SIG-M5 treated with dmso at 0.1 percent for 504 hours (cell line): ENCODE measurements around the gene SUSD3.
"Not testable (repeated sequence)": the region's sequence is repeated elsewhere in the genome, so short reads cannot be mapped to it uniquely, and the experiment has no call there.

Experiments used
- DNase-seq: peaks from one replicate; lab custom pipeline; 2025; ENCODE audit not compliant: unreplicated experiment; lab: John Stamatoyannopoulos, UW

Gene SUSD3

DNA sequence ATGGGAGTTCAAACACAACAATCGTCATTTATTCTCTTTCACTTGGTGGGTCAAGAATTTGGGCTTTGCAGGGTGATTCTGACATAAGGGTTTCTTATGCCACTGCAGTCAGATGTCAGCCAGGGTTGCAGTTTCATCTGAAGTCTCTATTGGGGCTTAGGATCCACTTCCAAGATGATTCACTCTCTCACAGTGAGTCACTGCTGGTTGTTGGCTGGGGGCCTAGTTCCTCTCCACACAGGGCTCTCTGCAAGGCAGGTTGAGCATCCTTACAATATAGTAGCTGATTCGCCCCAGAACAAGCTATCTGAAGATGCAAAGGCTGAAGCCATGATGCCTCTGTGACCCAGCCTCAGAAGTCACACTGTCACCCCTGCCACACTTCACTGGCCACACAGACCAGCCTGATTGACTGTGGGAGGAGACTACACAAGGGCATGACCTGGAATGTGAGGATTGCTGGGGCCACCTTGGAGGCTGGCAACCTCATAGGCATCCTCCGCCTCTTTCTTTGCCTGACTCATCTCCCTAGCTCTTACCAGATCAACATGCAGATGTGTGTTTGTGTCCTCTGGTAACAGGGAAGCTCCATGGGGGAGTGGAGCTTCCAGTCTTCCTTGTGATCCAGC, 33.1 kb downstream of the SUSD3 start:
- peak; percentile 73 for DNase-seq

DNA sequence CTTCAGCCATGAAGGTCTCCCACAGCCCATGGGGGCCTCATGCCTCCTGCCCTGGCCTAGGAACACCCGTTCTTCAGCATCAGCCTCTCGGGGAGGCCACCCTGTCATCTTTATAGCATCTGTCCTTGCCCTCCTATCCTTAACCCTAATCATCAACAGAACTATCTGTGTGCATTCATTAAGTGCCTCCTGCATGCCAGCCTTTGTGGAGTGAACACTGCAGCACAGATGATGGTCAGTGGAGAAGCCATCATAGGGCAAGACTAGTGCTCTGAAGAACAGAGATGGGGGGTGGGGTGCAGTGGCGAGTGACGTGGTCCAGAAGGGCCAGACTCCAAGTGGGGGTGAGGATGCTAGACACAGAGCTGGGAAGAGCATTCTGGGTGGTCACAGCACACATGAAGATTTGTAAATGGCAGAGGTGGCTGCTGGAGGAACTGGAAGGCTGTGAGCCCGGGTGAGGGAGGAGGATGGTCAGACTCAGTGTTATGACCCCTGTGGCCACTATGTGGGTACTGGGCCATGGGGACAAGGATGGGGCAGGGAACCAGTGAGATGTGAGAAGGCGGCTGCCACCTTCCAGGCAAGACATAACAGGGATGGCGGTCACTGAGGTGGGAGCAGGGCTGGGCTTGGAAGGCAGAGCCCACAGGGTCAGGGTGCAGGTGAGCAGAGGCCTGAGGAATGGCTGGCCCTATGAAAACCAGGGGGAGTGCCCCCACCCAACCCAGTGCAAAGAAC, 33.9 kb downstream of the SUSD3 start:
- DNase-seq: no peak

DNA sequence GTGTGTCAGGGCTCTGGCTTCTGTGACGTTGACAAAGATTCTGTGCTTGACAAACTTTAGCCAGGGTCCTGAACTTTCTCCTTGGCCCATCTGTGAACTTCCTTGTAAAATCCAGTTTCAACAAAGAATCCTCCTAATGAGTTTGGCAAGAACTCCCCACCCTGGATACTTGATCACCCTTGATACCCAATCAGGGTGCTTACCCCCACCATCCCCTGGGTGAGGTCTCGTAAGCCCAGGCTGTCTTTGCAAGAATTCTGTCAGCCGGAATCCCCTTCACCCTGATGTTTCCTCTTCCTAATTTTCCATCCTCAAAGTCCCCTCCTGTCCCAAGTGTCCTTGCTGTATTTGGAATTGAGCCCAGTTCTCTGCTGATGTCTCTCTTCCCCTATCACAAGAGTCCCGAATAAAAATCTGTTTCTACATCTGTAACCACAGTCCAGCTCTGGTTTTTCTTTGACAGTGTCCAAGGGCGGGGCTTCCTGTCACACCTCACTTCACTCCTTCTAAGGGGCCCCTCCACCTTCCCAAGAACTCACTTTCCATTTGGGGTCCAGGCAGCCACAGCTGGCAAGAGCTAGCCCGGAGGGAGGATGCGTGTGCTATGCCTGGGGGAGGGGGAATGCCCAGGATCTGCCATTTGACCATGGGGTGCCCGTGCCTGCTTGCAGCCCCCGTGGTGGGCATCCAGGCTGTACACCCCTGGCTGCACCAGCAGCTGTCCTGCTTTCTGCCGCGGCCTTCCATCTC, 34.8 kb downstream of the SUSD3 start:
- DNase-seq: no peak

DNA sequence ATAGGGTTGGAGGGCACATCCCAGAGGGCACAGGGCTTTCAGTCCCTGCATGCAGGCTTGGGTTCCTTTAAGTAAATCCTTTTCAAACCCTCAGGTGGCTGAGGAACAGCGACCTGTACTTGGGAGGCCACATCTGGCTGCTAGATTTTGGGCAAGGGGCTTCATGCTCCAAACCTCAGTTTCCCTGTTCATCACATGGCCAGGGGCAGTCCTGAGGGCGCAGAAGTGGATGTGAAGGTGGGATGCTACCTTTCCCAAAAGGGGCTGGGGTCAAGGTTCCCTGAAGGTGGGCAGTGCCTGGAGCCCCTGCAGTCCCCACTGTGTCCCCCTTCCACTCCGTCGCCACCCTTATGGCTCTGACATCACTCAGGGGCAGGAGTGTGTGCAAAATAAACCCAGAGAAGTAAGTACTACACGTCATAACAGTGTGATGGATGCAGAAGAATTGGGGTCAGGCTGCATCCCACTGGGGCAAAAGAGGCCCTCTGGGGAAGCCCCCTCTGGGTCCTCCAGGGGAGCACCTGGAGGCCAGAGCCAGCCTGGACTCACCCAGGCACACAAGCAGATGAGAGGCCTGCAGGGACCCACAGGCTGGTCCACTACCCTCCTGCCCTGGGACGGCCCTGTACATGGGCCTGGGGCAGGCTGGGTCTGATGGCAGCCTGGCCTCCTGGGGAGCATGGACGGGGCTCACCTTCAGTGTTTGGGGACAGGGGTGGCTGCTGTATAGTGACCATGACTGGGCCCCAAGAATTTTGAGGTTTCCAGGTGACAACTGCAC, 35.6 kb downstream of the SUSD3 start:
- no peak for DNase-seq

DNA sequence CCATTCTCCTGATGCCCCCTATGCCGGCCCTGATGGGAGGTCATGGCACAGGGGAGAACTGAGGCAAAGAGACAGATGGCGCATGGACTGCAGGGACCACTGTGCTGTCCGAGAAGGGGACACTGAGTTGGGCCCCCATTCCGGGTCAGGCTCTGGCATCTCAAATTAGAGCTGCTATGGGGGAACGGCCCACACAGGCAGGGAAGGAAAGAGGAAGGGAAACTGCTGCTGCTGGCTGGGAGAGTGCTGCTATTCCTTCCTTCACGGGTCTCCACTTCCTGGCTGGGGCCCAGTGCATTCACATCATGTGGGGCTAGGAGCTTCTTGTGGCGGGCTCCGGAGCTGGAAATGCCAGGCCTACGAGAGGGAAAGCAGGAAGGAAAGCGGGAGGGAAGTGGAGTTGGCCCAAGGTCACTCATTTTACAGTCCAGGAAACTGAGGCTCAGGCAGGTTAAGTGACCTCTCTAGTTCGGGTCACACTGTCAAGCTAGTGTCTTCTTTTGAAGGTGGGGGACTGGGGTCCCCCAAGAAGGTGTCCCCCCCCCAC, 36.2 kb downstream of the SUSD3 start:
- DNase-seq: peak; percentile 90

DNA sequence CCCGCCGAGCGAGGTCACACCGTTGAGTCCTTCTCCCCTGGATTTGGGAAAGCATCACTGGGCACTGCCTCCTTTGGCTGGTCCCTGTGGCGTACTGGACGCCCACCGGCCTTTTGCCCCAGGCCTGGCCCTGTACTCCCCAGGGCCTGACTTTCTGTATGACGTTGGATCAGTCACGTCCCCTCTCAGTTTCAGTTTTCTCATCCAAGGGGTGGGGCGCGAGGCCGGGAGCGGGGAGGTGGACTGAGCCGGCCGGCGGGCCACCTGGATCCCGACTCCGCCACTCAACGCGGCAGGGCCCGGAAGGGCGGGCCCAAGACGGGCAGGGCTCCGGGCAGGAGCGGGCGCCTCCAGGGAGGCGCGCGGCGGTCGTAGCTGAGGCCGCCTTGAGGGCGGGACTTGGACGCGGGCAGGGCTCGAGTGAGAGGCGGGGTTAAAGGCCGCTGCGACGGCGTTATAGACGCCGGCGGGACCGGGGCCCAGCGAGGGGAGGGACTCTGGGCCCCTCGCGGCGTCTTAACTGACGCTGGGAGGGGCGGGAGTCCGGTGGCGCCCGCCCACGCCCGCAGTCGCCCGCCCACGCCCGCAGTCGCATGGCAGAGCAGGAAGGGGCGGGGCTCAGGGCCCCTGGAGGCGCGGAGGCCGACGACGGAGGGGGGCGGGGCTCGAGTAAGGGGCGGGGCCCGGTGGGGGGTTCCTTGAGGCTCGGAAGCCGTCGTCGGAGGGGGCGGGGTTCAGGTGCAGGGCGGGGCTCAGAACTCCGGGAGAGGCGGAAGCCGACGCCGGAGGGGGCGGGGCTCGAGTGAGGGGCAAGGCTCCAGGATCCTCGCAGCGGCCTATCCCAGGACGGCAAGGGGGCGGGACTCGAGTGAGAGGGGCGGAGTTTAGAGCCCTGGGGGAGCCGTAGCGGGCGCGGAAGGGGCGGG, 37.0 kb downstream of the SUSD3 start:
- DNase-seq: peak; percentile 98

DNA sequence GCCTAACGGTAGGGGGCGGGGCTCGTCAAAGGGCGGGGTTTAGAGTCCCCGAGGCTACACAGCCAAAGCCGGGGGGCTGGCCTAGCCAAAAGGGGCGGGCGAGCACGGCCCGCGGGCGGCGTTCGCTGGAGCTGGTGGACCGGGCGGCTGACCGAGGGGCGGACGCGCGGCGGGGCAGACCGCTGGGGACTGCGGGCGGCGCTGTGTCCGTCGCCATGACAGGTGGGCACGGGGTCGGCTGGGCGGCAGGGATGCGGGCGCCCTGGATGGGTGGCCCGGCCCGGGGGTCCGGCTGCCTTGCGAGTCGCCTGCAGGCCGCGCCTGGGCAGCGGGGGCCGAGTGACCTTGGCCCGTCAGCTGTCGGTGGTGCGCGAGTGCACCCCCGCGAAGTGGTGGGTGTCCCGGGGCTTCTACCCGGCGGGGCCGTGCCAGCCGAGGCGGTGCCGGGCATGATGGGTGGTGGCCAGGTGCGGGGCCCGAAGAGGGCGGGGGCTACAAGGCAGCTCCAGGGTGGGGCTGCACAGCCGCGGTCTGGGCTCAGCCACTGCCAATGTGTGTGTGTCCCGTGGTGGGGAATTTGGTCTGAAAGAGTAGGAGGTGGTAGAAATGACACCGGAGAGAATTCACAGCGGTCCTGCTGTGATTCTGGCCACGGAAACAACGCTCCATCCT, 37.8 kb downstream of the SUSD3 start, which contains the start of gene CARD19:
Gene CARD19 (plus strand): TSS at position 87 of the 672 bp plus-strand sequence. CDS start 129 bp downstream, at position 216.
- DNase-seq: no peak

DNA sequence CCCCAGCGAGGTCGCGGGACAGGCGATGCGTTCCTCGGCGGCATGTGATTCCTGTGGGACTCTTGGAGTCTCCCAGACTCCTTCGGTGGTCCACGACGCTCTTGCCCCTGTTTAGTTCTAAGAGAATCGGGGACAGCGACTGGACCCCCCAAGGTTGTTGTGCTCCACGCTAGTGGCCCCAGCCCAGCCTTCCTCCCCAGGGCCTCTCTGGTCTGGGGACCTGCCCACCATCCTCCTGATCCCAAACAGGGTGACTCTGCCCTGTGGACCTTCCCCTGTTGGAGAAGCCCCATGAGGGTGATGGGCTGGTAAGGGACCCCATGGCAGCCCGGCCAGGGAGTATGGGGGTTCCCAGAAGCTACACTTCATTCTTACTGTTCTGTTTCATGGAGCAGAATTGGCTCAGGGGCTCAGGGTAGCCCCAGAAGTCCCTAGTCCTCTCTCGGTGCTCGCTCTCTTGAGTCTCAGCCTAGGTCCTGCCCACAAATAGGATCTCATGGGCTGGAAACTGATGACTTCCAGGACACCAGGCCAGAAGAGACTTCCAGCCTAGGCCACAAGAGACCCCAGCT, 38.4 kb downstream of the SUSD3 start:
- no peak for DNase-seq

DNA sequence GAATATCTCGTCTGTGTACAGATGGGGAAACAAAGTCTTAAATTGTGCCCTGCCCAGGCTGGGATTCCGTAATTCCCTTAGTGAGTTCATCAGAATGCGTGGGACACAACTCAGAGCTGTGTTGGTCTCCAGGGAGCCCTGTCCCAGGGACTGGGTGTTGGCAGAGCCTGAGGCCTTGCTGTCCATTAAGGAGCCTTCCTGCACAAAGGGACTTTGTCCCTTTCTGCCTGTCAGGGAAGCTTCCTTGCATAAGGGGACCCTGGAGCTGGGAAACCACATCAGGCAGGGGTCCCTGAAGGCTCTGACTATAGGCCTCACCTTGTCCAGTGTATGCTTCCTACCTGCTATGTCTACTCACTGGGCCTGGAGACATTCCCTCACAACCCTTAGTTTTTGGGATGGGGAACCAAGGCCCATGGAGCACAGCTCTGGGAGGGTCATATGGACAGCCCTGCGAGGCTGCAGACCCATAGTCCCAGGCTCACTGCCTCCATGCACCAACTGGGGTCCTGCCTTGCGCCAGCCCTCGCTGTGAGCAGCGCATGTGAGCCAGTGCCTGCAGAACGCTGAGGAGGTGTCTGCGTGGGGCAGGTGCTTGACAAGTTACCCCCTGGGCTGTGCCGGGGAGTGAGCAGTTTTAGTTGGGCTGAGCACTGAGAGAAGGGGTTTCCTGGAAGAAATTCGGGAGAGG, 39.2 kb downstream of the SUSD3 start:
- no peak for DNase-seq

DNA sequence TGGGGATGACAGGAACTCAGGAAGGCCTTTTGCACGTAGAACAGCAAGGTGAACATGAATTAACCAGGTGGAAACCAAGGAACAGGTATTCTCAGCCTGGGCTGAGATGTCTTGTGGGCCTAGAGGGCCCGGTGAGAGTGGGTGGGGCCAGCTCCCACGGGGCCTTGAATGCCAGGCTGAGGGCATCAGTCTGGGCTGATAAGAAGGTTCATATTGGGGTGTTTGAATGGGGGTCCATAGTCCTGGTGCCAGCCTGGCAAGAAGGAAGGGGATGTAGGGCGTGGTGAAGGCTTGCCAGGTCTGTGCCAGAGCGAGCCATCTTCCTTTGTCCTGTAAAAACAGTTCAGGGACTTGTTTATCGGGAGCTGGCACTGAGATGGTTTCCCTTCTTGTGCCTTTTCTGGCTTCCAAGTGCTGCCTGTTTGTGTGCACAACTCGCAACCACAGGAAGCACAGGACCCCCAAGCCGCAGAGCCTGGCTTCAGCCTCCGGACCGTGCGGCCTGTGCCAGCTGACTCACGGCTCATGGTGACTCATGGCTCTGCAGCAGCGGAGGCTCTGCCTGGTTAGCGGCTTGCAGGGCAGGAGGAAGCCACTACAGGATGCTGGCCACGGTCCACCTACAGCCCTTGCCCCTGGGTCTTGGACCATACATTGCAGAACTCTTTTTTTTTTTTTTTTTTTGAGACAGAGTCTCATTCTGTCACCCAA, 39.9 kb downstream of the SUSD3 start:
- peak; percentile 79 for DNase-seq

DNA sequence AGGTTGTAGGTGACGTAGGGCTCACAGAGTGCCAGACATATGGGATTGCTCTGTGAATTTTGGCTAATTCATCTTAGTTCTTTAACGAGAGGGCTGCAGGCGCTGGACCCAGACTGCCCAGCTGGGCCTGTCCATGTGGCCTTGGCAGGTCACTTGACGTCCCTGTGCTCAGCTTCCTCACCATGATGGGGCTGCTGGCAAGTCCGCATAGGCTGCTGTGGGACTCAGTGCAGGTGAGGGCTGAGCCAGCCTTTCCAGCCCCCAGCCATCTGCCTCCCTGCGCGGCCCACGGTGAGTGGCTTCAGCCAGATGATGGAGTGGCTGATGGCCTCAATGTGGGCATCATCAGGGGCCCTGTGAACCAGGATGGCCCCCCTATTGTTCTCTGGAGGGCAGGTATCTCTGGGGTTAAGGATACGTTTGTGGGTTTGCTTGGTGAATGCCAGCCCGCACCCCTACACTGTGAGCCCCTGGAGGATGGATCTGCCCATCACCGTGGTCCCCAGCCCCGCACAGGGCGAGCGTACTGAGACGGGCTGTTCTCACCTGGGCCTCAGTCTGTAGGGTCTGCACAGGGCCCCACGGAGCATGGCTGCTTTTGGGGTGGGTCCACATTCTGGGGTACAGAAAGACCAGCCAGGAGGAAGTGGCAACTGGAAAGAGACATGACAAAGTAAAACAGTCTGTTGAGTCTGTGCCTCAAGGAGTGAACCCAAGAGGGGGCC, 41.2 kb downstream of the SUSD3 start:
- DNase-seq: no peak

DNA sequence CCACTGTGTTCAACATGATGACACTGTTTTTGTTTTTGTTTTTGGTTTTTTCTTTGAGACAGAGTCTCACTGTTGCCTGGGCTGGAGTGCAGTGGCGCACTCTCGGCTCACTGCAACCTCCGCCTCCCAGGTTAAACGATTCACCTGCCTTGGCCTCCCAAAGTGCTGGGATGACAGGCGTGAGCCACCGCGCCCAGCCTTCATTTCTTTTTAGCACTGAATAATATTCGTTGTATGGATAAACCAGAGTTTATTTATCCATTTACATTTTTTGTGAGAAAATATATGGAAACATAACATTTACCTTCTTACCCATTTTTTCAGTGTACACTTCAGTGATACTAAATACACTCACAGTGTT, 41.8 kb downstream of the SUSD3 start:
- no peak for DNase-seq

DNA sequence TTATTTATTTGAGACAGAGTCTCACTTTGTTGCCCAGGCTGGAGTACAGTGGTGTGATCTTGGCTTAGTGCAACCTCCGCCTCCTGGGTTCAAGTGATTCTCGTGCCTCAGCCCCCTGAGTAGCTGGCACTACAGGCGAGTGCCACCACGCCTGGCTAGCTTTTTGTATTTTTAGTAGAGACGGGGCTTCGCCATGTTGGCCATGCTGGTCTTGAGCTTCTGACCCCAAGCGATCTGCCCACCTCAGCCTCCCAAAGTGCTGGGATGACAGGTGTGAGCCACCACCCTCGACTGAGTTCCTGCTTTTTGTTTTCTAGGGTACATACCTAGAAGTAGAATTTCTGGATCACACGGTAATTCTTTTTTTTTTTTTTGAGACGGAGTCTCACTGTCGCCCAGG, 42.6 kb downstream of the SUSD3 start:
- DNase-seq: not testable (repeated sequence)

DNA sequence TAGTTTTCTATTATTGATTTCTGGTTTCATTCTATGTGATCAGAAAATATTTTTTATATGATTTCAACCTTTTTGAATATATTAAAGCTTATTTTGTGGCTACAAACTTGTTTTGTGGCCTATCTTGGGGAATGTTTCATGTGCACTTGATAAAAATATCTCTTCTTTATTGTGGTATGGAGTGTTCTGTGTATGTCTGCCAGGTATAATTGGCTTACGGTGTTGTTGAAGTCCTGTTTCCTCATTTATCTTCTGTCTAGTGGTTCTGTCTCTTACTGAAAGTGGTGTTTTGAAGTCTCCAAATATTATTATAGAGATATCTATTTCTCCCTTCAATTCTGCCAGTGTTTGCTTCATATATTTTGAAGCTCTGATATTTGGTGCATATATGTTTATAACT, 47.1 kb downstream of the SUSD3 start:
- DNase-seq: no peak

DNA sequence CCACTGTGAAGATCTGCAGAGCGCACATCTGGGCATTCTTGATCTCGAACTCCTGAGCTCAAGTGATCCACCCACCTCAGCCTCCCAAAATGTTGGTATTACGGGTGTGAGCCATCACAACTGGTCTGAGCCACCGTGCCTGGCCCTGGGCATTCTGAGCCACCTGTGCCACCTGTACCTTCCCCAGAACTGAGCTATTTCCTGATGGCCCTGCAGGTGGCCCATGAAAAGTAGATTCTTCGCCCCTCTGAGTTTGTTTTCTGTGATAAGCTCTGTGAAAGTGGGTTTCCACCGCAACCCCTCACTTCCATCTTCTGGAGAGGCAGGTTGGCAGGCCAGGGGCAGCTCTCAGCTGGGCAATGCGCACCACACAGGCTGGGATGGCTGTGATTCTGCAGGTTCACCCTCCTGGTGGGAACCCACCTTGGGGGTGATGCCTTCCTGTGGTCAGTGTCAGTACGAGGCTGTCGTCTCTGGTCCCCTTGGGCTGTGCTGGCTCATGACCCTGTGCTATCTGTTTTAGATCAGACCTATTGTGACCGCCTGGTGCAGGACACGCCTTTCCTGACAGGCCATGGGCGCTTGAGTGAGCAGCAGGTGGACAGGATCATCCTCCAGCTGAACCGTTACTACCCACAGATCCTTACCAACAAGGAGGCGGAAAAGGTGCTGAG, 48.8 kb downstream of the SUSD3 start:
- DNase-seq: no peak

DNA sequence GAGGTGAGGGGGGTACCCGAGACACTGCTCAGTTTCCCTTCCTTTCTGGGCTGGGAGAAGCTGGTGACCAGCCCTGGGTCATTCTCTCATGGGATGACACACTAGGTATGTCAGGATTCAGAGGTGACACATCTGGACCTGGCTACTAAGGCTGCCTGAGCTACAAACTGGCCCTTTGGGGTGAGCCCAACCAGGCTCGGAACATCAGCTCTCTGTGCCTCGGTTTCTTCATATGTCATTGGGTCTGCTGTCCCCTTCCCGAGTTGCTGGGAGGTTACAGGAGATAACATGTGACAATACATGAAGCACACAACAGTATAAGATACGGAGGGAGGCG, 49.3 kb downstream of the SUSD3 start:
- no peak for DNase-seq
